Cerebellar cortex (tissue), 1 donor: ENCODE results near the gene RAP1GAP2.
"Not testable (repeated sequence)": the region's sequence is repeated elsewhere in the genome, so short reads cannot be mapped to it uniquely, and the experiment has no call there.

ENCODE experiments used
- DNase-seq: peaks from one replicate; pipeline ENCODE4 v3.0.0-alpha.2; 2015; ENCODE audit warnings: low spot score

Gene RAP1GAP2

GRCh38 chr17:2883544-2884213, 87.4 kb downstream of the RAP1GAP2 start:
- DNase-seq = no peak

GRCh38 chr17:2885733-2886132, 89.5 kb downstream of the RAP1GAP2 start:
- no peak for DNase-seq

DNA sequence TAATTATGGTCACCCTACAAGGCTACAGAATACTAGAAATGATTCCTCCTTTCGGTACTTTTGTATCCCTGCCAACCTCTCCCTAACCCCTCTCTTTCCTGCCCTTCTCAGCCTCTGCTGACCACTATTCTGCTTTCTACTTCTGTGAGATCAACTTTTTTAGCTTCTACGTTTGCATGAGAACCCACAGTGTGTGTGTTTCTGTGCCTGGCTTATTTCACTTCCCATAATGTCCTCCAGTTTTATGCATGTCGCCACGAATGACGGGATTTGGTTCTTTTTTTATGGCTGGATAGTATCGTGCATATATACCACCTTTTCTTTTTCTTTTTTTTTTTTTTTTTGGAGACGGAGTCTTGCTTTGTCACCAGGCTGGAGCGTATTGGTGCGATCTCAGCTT, 92.1 kb downstream of the RAP1GAP2 start:
- DNase-seq = no peak

GRCh38 chr17:2889256-2889655, 93.0 kb downstream of the RAP1GAP2 start:
- no peak for DNase-seq

DNA sequence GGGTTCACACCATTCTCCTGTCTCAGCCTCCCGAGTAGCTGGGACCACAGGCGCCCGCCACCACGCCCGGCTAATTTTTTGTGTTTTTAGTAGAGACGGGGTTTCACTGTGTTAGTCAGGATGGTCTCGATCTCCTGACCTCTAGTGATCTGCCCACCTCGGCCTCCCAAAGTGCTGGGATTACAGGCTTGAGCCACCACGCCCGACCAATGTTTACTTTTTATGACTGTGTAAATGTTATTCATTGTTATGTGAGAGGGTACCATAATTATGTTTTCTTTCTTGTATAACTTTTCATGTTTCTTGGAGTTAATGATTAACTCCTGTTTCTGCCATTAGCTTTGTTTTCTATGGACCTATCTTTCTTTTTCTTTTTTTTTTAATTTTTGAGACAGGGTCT, 94.5 kb downstream of the RAP1GAP2 start:
- not testable (repeated sequence) for DNase-seq

DNA sequence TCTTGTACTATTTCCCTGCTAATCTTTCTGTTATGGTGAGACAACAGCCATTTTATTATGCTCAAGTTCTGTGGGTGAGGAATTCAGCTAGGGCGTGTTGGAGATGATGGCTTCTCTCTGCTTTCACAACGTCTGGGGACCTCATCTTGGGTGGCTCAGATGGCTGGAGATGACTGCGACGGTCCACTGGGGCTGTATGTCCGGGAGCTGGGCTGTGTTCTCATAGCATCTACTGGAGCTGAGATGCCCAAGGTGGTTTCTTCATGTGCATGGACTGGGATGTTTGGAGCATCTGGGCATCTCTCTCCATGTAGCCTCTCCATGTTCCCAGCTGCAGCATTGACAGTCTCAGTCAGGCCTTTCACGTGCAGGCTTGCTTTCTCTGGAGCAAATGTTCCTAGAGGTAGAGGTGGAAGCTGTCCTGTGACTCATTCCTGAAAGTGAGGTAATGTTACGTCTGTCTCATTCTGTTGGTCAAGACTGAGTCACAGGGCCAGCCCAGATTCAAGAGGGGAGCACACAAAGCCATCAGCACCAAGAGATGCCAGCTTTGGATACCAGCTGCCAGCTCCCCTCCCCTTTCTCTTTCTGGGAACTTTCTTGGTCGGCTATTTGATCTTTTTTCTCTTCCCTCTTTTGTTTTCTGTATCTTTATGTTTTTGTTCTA, 96.2 kb downstream of the RAP1GAP2 start:
- DNase-seq = no peak

GRCh38 chr17:2893422-2893914, 97.2 kb downstream of the RAP1GAP2 start:
- no peak for DNase-seq

DNA sequence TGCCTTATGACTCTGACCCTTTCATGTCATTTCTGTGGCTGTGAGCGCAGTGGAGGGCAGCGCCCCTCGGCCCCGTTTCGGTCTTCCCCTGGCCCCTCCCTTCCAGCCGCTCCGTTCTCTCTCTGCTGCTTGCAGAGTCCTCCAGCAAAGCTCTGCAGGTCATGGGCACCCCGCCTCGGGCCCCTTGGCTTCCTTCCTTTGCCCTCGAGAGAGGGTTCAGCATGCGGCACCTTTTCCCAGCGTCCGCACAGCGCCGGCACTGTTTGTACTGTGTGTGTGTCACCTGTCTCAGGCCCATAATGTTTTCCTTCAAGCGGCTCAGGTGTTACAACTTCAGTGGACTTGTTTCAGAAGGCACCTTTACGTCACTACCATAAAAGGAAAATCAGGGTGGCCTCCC, 98.5 kb downstream of the RAP1GAP2 start:
- DNase-seq = no peak

GRCh38 chr17:2897605-2898004, 101.4 kb downstream of the RAP1GAP2 start:
- no peak for DNase-seq

- no peak for DNase-seq
Observed at GRCh38 chr17:2898255-2898926, 102.2 kb downstream of the RAP1GAP2 start.

DNA sequence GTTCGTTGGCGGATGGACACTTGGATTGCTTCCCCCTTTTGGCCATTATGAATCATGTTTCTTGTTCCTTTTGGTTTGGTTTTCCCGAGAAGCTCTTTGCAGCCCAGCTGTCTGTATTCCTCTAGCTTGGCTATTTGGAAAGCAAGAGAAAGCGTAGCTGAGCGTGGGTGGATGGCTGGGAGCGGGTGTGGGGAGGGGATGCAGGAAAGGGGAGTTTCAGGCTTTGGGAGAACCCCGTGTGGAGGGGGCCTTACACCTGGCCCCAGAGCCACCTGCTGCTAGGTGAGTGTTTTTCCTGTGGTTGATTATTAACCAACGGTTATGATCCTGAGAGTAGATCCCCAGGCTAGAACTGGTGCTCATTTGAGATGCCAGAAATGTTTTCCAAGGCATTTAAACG, 103.7 kb downstream of the RAP1GAP2 start:
- no peak for DNase-seq

GRCh38 chr17:2900842-2901241, 104.6 kb downstream of the RAP1GAP2 start:
- DNase-seq = no peak

DNA sequence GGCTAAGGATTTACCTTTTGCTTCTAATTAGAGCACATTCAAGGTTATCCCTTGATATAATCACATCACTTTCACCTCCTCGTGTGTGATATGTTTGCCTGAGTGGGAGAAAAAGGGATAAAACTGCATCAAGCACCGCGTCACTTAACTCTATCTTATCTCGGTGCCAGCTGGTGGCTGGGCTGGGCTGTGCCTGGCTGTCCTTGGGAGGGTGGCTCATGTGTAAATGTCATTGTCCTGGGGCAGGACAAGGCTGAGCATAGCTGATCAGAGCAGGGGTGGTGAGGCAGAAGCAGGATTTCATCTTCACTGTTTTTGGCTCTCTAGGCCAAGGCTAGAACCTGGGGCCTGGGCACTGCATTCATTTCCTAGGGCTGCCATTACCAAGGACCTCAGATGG, 105.3 kb downstream of the RAP1GAP2 start:
- DNase-seq = no peak

GRCh38 chr17:2902546-2902945, 106.3 kb downstream of the RAP1GAP2 start:
- no peak for DNase-seq

DNA sequence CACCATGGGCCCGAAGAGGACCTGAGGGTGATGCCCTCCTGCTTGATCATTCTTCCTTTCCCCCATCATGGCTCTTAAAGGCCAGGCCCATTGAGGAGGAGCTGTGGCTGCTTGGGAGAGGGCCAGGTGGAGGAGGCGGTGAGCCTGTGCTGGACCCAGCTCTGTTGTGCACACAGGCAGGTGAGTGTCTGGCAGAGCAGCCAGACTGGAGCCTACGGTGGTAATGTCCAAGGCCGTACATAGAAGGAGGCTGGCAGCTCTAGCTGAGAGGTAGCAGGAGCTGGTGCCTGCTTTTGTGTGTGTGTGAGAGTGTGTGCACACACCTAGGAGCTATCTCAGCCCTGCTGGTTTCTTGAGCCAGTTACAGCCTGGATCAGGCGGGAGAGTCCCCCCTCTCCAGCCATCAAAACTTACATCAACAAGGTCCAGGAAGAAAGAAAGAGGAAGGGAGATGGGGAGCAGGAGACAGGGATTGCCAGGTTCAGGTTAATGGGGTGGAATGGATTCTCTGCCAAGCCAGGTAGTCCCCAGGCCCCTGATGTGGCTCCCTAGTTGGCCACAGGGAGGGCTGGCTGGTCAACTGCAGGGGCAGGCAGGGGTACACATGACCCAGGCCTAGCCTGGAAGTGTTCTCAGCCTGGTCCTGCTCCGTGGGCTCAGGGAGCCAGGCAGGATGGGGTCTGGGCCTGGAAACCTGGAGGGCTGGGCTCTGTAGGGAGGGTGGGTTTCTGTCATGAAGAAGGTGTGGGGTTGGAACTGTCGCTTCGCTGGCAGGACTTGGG, 107.1 kb downstream of the RAP1GAP2 start:
- DNase-seq = peak; percentile 63

GRCh38 chr17:2904135-2904534, 107.9 kb downstream of the RAP1GAP2 start:
- peak; percentile 67 for DNase-seq

DNA sequence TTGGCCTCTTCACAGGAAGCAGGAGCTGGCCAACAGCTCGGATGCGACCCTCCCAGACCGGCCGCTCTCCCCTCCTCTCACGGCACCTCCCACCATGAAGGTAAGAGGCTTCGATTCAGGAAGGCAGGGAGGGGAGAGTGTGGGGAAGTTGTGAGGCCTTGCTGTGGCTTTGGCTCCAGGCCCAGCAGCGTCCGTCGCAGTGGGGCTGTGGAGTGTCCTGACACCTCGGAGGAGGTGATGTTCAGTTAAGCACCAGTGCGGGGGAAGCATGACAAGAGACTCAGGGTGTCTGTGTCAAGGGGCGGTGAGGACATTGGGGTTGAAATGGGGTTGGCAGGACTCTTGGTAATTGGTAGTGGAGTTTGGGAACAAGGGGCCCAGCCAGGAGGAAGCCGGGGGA, 109.0 kb downstream of the RAP1GAP2 start:
- DNase-seq = no peak

GRCh38 chr17:2905696-2906501, 109.7 kb downstream of the RAP1GAP2 start:
- DNase-seq = no peak

DNA sequence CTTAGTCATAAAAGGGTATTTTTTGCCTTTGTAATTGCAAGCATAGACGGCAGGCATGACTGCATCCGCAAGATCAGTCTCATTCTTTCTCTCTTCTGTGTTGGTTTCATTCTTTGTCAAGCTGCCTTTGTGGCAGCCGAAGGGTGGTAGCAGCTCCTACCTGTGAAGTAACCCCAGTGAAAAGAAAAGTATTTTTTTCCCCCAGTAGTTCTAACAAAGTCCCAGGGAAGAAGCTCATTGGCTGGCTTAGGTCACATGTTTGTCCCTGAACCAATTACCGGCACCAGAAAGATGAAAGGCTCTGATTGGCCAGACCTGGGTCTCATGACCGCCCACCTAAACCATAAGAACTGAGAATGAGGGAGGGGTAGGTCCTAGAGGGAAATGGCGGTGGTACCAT, 110.7 kb downstream of the RAP1GAP2 start:
- no peak for DNase-seq

DNA sequence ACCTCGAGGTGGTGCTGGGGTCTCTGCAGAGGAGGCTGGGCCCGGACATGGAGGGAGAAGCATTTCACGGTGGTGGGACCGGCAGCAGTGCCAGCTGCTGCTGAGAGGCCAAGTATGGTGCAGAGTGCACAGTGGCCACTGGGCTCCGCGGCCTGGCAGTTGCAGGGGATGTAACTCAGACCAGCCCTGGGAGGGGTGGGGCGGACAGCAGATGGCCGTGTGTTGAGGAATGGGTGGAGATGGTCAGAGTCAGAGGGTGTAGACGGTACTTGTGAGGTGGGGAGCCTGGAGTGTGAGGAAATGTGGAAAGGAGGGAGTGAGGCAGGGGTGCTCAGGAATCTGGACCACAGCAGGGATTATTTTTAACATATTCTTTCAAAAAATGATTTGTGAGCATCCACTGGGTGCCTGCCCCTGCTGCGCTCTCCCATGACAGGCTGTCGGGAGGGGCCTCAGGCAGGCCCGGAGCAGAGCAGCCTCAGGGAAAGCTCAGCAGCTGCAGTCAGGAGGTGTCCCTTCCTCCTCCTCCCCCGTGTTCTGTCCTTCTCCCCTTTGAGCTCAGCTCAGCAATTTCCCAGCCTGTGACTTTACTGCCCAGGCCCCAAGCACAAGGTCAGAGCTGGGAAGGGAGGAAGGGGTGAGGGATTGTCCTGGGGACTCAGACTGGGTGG, 113.1 kb downstream of the RAP1GAP2 start:
- no peak for DNase-seq

DNA sequence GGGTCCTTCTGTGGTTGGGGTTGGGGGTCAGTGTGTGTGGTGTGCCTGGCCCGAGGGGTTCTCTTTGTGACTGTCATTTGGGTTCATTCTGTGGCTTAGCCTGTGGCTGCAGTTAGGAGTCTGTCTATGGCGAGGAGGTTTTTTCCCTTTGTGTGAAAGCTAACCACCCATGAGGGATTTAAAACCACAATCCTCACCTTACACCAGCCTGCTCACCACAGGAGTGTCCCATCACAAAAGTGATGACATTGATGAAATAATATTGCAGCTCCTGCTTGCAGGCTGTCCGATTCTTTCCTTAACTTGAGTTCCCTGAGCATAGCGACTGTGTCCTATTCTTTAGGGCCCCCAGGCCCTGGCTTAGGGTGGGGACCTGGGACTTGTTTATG, 113.6 kb downstream of the RAP1GAP2 start:
- no peak for DNase-seq
